Activated T-helper 2 cell treated with anti-CD3 and anti-CD28 coated beads, Interferon-gamma antibody, Interleukin-2, Interleukin-4, amounts not matched to agents 10 μg/mL and 5 μg/mL and 100 μg/mL, durations not matched to agents 14 hours and 24 hours and 36 hours (primary cell): ENCODE results near the gene NAPB. TPM values are rescaled to one million over a fixed set of nuclear protein-coding genes. Genes with fewer than 3 reads are reported as not detected.

Experiments
- DNase-seq: peaks from one replicate; pipeline ENCODE4 v3.0.0; 2021; ENCODE audit warnings: low spot score
- H3K27ac Mint-ChIP-seq: one replicate; pipeline ENCODE4 v1.8.0; 2021; ENCODE audit warnings: mixed read lengths
- H3K27me3 Mint-ChIP-seq: one replicate; pipeline ENCODE4 v1.8.0; 2021; ENCODE audit warnings: low read depth, mixed read lengths
- H3K36me3 Mint-ChIP-seq: one replicate; pipeline ENCODE4 v1.8.0; 2021; ENCODE audit warnings: low read depth, mixed read lengths
- H3K4me1 Mint-ChIP-seq: one replicate; pipeline ENCODE4 v1.8.0; 2021; ENCODE audit warnings: low read depth, mixed read lengths
- H3K4me3 Mint-ChIP-seq: one replicate; pipeline ENCODE4 v1.8.0; 2021; ENCODE audit warnings: low read depth, mild to moderate bottlenecking, moderate library complexity, mixed read lengths
- H3K9me3 Mint-ChIP-seq: one replicate; pipeline ENCODE4 v1.8.0; 2021; ENCODE audit warnings: mixed read lengths
- intact Hi-C: fragments of 100-400 bp; cut with micrococcal nuclease; formaldehyde crosslinking; loops from one replicate; pipeline ENCODE4 v1.15.1; 2023
- total RNA-seq: library from RNA; stranded (reverse); gene quantifications from 2 replicates; pipeline ENCODE4 v1.2.3, GENCODE V29; 2022

Gene NAPB
- total RNA-seq, 1 donor from 2014 or later = 13.8 TPM

- no peak for DNase-seq
- Mint-ChIP-seq H3K27me3 (peaks cover 7% of the 10 kb centered on the region), H3K4me1 (no peaks in the 10 kb centered on the region), H3K36me3 (no peaks in the 10 kb centered on the region), H3K9me3 (no peaks in the 10 kb centered on the region), H3K27ac (no peak overlapping the region), H3K4me3 (no peak overlapping the region)
- intact Hi-C loops = no loop called here
These were observed 13.4 kb upstream of the NAPB start for GRCh38 chr20:23434521-23435313.

DNA sequence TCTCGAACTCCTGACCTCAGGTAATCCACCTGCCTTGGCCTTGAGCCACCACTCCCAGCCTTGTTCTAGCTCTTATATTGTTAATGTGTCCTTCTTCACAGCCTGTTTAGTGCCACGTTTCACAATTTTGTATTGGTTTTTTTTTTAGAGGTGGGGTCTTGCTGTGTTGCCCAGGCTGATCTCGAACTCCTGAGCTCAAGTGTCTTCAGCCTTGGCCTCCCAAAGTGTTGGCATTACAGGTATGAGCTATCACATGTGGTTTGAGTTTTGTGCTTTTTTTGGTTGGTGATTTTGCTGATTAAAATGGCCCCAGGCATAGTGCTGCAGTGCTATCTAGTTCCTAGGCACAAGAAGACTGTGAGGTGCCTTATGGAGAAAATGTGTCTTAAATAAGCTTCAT lies 12.3 kb upstream of the NAPB start:
- no peaks in the 10 kb centered on the region for H3K4me1 Mint-ChIP-seq
- no peaks in the 10 kb centered on the region for H3K36me3 Mint-ChIP-seq
- H3K9me3 Mint-ChIP-seq = no peaks in the 10 kb centered on the region
- no peak overlapping the region for H3K4me3 Mint-ChIP-seq
- DNase-seq = no peak
- intact Hi-C loops = no loop called here
- H3K27me3 Mint-ChIP-seq = peaks cover 7% of the 10 kb centered on the region
- no peak overlapping the region for H3K27ac Mint-ChIP-seq

- H3K9me3 Mint-ChIP-seq = no peaks in the 10 kb centered on the region
- no peaks in the 10 kb centered on the region for H3K36me3 Mint-ChIP-seq
- H3K27ac Mint-ChIP-seq = no peak overlapping the region
- H3K4me3 Mint-ChIP-seq = no peak overlapping the region
- DNase-seq = no peak
- peaks cover 13% of the 10 kb centered on the region for H3K4me1 Mint-ChIP-seq
- intact Hi-C loops = no loop called here
- peaks cover 6% of the 10 kb centered on the region for H3K27me3 Mint-ChIP-seq
These were observed 3.8 kb upstream of the NAPB start for GRCh38 chr20:23425129-23425528.

GRCh38 chr20:23419995-23420901 lies 1.0 kb downstream of the NAPB start:
- peak overlapping the region; percentile 90 for H3K27ac Mint-ChIP-seq
- H3K4me3 Mint-ChIP-seq = peak overlapping the region; percentile 93
- intact Hi-C loops = loop anchor here (1.0 kb wide), 1 partner anchor 12 kb away; no protein-coding TSS in a partner anchor
- DNase-seq = peak; percentile 32
- no peaks in the 10 kb centered on the region for H3K9me3 Mint-ChIP-seq
- H3K27me3 Mint-ChIP-seq = peaks cover 6% of the 10 kb centered on the region
- peaks cover 46% of the 10 kb centered on the region for H3K4me1 Mint-ChIP-seq
- H3K36me3 Mint-ChIP-seq = peaks cover 9% of the 10 kb centered on the region

- H3K9me3 Mint-ChIP-seq = no peaks in the 10 kb centered on the region
- peaks cover 9% of the 10 kb centered on the region for H3K36me3 Mint-ChIP-seq
- peaks cover 46% of the 10 kb centered on the region for H3K4me1 Mint-ChIP-seq
- H3K27me3 Mint-ChIP-seq = peaks cover 4% of the 10 kb centered on the region
- peak overlapping the region; percentile 93 for H3K4me3 Mint-ChIP-seq
- no peak for DNase-seq
- intact Hi-C loops = no loop called here
- peak overlapping the region; percentile 90 for H3K27ac Mint-ChIP-seq
These were observed 1.7 kb downstream of the NAPB start for GRCh38 chr20:23419657-23419994.

DNA sequence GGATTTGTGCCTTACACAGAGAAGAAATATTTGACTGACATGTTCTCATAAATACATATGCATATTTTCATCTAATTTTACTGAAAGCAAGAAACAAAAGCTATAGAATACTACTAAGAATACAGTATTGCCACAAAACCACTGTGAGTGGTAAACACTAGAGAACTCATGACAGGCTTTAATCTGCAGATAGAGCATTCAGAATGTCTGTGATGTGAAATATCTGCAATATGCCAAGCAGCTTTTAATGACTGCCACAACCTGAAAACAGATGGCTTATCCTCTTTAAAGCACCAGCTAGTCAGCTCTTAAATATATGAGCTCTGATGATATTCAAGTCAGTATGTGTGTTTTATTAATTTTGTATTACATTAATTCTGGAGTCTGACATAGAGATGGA lies 3.4 kb downstream of the NAPB start:
- H3K36me3 Mint-ChIP-seq = peaks cover 9% of the 10 kb centered on the region
- H3K4me3 Mint-ChIP-seq = no peak overlapping the region
- no peak overlapping the region for H3K27ac Mint-ChIP-seq
- no peaks in the 10 kb centered on the region for H3K9me3 Mint-ChIP-seq
- intact Hi-C loops = no loop called here
- DNase-seq = no peak
- H3K27me3 Mint-ChIP-seq = peaks cover 3% of the 10 kb centered on the region
- H3K4me1 Mint-ChIP-seq = peaks cover 48% of the 10 kb centered on the region

- no peaks in the 10 kb centered on the region for H3K27me3 Mint-ChIP-seq
- peaks cover 17% of the 10 kb centered on the region for H3K36me3 Mint-ChIP-seq
- peaks cover 39% of the 10 kb centered on the region for H3K4me1 Mint-ChIP-seq
- intact Hi-C loops = no loop called here
- H3K9me3 Mint-ChIP-seq = no peaks in the 10 kb centered on the region
- peak overlapping the region; percentile 30 for H3K27ac Mint-ChIP-seq
- no peak overlapping the region for H3K4me3 Mint-ChIP-seq
- DNase-seq = no peak
These were observed 5.2 kb downstream of the NAPB start for GRCh38 chr20:23415959-23416583.

DNA sequence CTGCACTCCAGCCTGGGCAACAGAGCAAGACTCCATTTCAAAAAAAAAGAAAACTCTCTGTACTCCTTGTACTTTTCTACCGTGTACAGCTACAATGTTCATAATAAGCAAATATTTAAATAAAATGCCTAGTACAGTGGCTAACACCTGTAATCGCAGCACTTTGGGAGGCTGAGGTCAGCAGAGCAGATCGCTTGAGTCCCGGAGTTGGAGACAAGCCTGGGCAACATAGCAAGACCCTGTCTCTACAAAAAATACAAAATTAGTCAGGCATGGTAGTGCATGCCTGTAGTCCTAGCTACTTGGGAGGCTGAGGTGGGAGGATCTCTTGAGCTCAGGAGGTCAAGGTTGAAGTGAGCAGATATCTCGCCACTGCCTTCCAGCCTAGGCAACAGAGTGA lies 5.7 kb downstream of the NAPB start:
- H3K36me3 Mint-ChIP-seq = peaks cover 17% of the 10 kb centered on the region
- no peak overlapping the region for H3K27ac Mint-ChIP-seq
- peaks cover 41% of the 10 kb centered on the region for H3K4me1 Mint-ChIP-seq
- H3K27me3 Mint-ChIP-seq = no peaks in the 10 kb centered on the region
- no peak overlapping the region for H3K4me3 Mint-ChIP-seq
- DNase-seq = no peak
- intact Hi-C loops = no loop called here
- no peaks in the 10 kb centered on the region for H3K9me3 Mint-ChIP-seq

DNA sequence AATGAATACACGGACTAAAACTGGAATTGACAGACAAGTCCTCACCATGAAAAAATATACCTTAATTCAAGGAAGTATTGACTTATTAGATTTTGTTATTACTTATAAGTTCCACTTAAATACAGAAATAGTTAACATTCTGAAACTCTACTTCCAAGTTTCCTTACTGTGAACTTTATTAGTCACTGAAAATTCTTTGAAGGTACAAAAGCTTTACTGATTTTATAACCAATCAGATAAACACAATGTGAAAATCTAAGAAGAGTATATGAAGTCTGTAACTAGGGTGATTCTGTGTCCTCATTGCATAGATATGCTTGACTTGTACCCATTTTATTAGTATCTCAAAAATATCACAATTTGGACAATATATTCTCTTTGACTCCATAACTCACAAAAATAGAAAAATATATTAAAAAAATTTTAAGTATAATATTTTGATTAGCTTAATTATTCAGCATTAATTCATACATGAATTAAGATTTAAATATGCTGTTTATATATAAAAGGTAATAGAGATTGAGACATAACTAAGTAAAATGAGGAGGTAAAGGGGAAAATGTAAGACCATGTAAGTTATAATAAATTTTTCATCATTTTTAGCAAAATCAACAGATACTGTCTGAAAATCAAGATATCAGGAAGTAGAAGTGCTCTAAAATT lies 6.6 kb downstream of the NAPB start:
- H3K9me3 Mint-ChIP-seq = no peaks in the 10 kb centered on the region
- peaks cover 17% of the 10 kb centered on the region for H3K36me3 Mint-ChIP-seq
- H3K4me1 Mint-ChIP-seq = peaks cover 36% of the 10 kb centered on the region
- H3K4me3 Mint-ChIP-seq = no peak overlapping the region
- DNase-seq = no peak
- no peak overlapping the region for H3K27ac Mint-ChIP-seq
- intact Hi-C loops = no loop called here
- H3K27me3 Mint-ChIP-seq = no peaks in the 10 kb centered on the region

- intact Hi-C loops = no loop called here
- Mint-ChIP-seq H3K4me1 (peaks cover 29% of the 10 kb centered on the region), H3K27ac (no peak overlapping the region)
These were observed 7.3 kb downstream of the NAPB start for GRCh38 chr20:23413862-23414422.

DNA sequence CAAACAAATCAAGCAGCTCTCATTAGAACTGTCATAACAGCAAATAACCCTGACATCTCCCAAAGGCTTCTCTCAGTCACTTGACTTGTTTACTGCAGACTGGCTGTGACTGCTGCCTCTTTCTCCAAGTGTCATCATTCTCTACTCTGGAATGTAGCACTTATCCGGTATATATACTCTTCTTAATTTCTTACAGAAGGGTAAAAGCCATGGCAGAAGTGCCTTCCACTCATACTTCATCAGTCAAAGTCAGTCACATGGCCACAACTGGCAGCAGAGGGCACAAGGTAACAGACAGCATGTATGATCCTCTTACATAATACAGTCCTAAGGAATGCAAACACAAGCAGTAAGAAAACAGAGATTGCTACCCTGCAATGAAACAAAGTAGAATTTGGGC lies 9.3 kb downstream of the NAPB start:
- Mint-ChIP-seq H3K4me3 (no peak overlapping the region), H3K36me3 (peaks cover 21% of the 10 kb centered on the region), H3K4me1 (peaks cover 32% of the 10 kb centered on the region), H3K9me3 (no peaks in the 10 kb centered on the region), H3K27me3 (no peaks in the 10 kb centered on the region), H3K27ac (no peak overlapping the region)
- DNase-seq = no peak
- intact Hi-C loops = no loop called here

More at GRCh38 chr20:23413862-23414422, 7.3 kb downstream of the NAPB start:
- Mint-ChIP-seq H3K9me3 (no peaks in the 10 kb centered on the region), H3K36me3 (peaks cover 17% of the 10 kb centered on the region), H3K4me3 (no peak overlapping the region), H3K27me3 (no peaks in the 10 kb centered on the region)
- no peak for DNase-seq
